Fibroblast of gingiva (primary cell): ENCODE results near the gene CNN2.
A peak's percentile ranks its signal among the peaks of the same experiment; 100 is the strongest.

Experiments used
- DNase-seq: peaks from one replicate; pipeline ENCODE4 v3.0.0-alpha.2; 2011; ENCODE audit warnings: low read depth

Gene CNN2

GRCh38 chr19:1025960-1026782, at the start of gene CNN2:
CNN2 (plus strand) TSS chr19:1026608; CDS start chr19:1026662, 54 bp downstream.
- peak; percentile 73 for DNase-seq

- DNase-seq: no peak
These were observed 49.3 kb upstream of the CNN2 start for GRCh38 chr19:977058-977464.

- DNase-seq: no peak
These were observed 47.1 kb upstream of the CNN2 start for GRCh38 chr19:979318-979741.

GRCh38 chr19:980133-980998, 46.0 kb upstream of the CNN2 start:
- DNase-seq: no peak

- DNase-seq: peak; percentile 36
These were observed 43.7 kb upstream of the CNN2 start for GRCh38 chr19:982567-983170.

- peak; percentile 82 for DNase-seq
These were observed 42.0 kb upstream of the CNN2 start, which contains the start of gene WDR18 for GRCh38 chr19:984165-984967. WDR18 (plus strand) TSS chr19:984345; CDS start chr19:984354, 9 bp downstream.

- DNase-seq: no peak
These were observed 40.3 kb upstream of the CNN2 start for GRCh38 chr19:986083-986482.

- no peak for DNase-seq
These were observed 38.3 kb upstream of the CNN2 start for GRCh38 chr19:988081-988480.

- DNase-seq: no peak
These were observed 37.9 kb upstream of the CNN2 start for GRCh38 chr19:988510-988909.

GRCh38 chr19:989381-990081, 36.9 kb upstream of the CNN2 start:
- DNase-seq: no peak

- no peak for DNase-seq
These were observed 36.3 kb upstream of the CNN2 start for GRCh38 chr19:990119-990571.

GRCh38 chr19:990746-991145, 35.7 kb upstream of the CNN2 start:
- DNase-seq: no peak

- DNase-seq: peak; percentile 46
These were observed 35.1 kb upstream of the CNN2 start for GRCh38 chr19:991174-991931.

GRCh38 chr19:991932-992669, 34.3 kb upstream of the CNN2 start:
- DNase-seq: no peak

GRCh38 chr19:992670-993055, 33.7 kb upstream of the CNN2 start:
- no peak for DNase-seq

GRCh38 chr19:993361-993830, 33.0 kb upstream of the CNN2 start:
- DNase-seq: no peak

- no peak for DNase-seq
These were observed 32.5 kb upstream of the CNN2 start for GRCh38 chr19:993831-994393.

GRCh38 chr19:994516-994915, 31.9 kb upstream of the CNN2 start:
- no peak for DNase-seq
